Activated naive CD4-positive, alpha-beta T cell treated with anti-CD3 and anti-CD28 coated beads, Interleukin-2, amount 10 ng/mL, durations not matched to agents 7 days and 5 days (primary cell): ENCODE results near the gene MCMBP.
A peak's percentile ranks its signal among the peaks of the same experiment; 100 is the strongest.
"Not testable (repeated sequence)": the region's sequence is repeated elsewhere in the genome, so short reads cannot be mapped to it uniquely, and the experiment has no call there.

Experiments
- CTCF ChIA-PET: fragments of 350-600 bp; sonication (Branson Sonifier 250); formaldehyde crosslinking; loops from one replicate; lab custom pipeline; 2021; ENCODE audit warnings: antibody characterized with exemption; lab: Charles Lee
- DNase-seq: peaks from one replicate; pipeline ENCODE4 v3.0.0-alpha.2; 2020
- H3K27ac Mint-ChIP-seq: one replicate; pipeline ENCODE4 v1.8.0; 2021; ENCODE audit warnings: mild to moderate bottlenecking, moderate library complexity, mixed read lengths
- H3K27me3 Mint-ChIP-seq: one replicate; pipeline ENCODE4 v1.8.0; 2021; ENCODE audit warnings: mild to moderate bottlenecking, mixed read lengths
- H3K36me3 Mint-ChIP-seq: one replicate; pipeline ENCODE4 v1.8.0; 2021; ENCODE audit warnings: mixed read lengths
- H3K4me1 Mint-ChIP-seq: one replicate; pipeline ENCODE4 v1.8.0; 2021; ENCODE audit warnings: mixed read lengths
- H3K4me3 Mint-ChIP-seq: one replicate; pipeline ENCODE4 v1.8.0; 2021; ENCODE audit warnings: mild to moderate bottlenecking, moderate library complexity, mixed read lengths
- H3K9me3 Mint-ChIP-seq: one replicate; pipeline ENCODE4 v1.8.0; 2021; ENCODE audit warnings: mixed read lengths

MCMBP gene, protein sequence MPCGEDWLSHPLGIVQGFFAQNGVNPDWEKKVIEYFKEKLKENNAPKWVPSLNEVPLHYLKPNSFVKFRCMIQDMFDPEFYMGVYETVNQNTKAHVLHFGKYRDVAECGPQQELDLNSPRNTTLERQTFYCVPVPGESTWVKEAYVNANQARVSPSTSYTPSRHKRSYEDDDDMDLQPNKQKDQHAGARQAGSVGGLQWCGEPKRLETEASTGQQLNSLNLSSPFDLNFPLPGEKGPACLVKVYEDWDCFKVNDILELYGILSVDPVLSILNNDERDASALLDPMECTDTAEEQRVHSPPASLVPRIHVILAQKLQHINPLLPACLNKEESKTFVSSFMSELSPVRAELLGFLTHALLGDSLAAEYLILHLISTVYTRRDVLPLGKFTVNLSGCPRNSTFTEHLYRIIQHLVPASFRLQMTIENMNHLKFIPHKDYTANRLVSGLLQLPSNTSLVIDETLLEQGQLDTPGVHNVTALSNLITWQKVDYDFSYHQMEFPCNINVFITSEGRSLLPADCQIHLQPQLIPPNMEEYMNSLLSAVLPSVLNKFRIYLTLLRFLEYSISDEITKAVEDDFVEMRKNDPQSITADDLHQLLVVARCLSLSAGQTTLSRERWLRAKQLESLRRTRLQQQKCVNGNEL

DNA sequence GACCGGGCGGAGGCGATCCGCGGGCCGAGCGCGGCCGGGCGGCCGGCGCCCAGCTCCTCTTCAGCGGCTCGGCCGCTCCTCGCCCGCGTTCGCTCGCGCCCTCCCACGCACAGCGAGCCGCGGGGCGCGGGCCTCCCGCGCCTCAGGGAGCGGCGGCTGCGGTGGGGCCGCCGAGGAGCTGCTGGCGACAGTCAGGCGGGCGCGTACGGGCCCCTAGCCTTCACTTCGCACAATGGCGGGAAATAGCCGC lies at the start of gene MCMBP:
Gene MCMBP, minus strand, starts transcription at position 234 of the 250 bp plus-strand sequence. CDS start 259 bp downstream, outside the sequence.
- peaks cover 7% of the 10 kb centered on the region for H3K36me3 Mint-ChIP-seq
- H3K4me1 Mint-ChIP-seq = peaks cover 46% of the 10 kb centered on the region
- H3K4me3 Mint-ChIP-seq = peak within 1 kb of the TSS; percentile 90
- H3K9me3 Mint-ChIP-seq = no peaks in the 10 kb centered on the region
- CTCF ChIA-PET = interaction anchor here (0.6 to 2.8 kb wide), 5 partner anchors 13 to 1136 kb away, joined by 5 to 19 read pairs (median 7); partner anchors contain the start of gene SEC23IP
- H3K27ac Mint-ChIP-seq = peak within 1 kb of the TSS; percentile 88
- no peak for DNase-seq
- peaks cover 9% of the 10 kb centered on the region for H3K27me3 Mint-ChIP-seq

DNA sequence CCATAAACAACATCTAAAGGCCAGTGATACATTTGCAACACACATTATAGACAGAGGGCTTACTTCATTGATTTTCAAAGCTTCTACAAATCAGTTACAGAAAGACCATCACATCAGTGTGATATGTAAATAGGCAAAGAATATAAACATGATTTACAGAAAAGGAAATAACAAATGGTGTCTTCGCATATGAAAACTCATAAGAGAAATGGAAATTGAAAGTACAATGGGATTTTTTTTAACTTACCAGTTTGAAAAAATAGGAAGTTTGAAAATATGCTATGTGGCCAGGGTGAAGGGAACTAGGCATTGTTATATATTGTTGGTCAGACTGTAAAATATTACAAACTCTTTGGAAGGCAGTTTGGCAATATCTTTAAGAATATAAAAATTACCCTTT lies 47.2 kb upstream of the MCMBP start:
- Mint-ChIP-seq H3K27me3 (no peaks in the 10 kb centered on the region), H3K36me3 (peaks cover 46% of the 10 kb centered on the region), H3K9me3 (no peaks in the 10 kb centered on the region), H3K4me1 (peaks cover 13% of the 10 kb centered on the region), H3K27ac (peak overlapping the region; percentile 26), H3K4me3 (no peak overlapping the region)
- CTCF ChIA-PET = interaction anchor here (1.2 to 1.4 kb wide), 2 partner anchors 60 to 171 kb away, joined by 3 to 4 read pairs; no protein-coding TSS in a partner anchor
- DNase-seq = no peak

- no peak for DNase-seq
- Mint-ChIP-seq H3K4me1 (peaks cover 13% of the 10 kb centered on the region), H3K27ac (peak overlapping the region; percentile 26), H3K9me3 (no peaks in the 10 kb centered on the region), H3K27me3 (no peaks in the 10 kb centered on the region), H3K36me3 (peaks cover 47% of the 10 kb centered on the region), H3K4me3 (no peak overlapping the region)
- CTCF ChIA-PET = interaction anchor here (1.2 kb wide), 1 partner anchor 59 kb away, joined by 4 read pairs; no protein-coding TSS in a partner anchor
These were observed 46.6 kb upstream of the MCMBP start for GRCh38 chr10:119919271-119919670.

- Mint-ChIP-seq H3K27me3 (no peaks in the 10 kb centered on the region), H3K4me3 (no peak overlapping the region), H3K4me1 (peaks cover 13% of the 10 kb centered on the region), H3K36me3 (peaks cover 49% of the 10 kb centered on the region), H3K27ac (no peak overlapping the region), H3K9me3 (no peaks in the 10 kb centered on the region)
- CTCF ChIA-PET = no interaction called here
- no peak for DNase-seq
These were observed 45.1 kb upstream of the MCMBP start for GRCh38 chr10:119917777-119918176.

DNA sequence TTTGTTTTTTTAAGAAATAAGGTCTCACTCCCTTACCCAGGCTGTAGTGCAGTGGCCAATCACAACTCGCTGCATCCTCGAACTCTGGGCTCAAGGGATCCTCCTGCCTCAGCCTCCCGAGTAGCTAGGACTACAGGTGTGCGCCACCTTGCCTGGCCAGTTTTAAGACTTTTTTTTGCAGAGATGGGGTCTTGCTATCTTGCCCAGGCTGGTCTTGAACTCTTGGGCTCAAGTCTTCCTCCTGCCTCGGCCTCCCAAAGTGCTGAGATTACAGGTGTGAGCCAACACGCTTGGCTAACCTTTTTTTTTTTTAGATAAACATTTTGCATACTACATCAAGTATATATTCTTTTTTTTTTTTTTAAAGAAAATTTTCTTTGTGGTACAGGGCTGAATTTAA lies 38.0 kb upstream of the MCMBP start:
- H3K4me3 Mint-ChIP-seq = no peak overlapping the region
- no peak for DNase-seq
- H3K27me3 Mint-ChIP-seq = no peaks in the 10 kb centered on the region
- no peak overlapping the region for H3K27ac Mint-ChIP-seq
- H3K4me1 Mint-ChIP-seq = no peaks in the 10 kb centered on the region
- peaks cover 37% of the 10 kb centered on the region for H3K36me3 Mint-ChIP-seq
- no peaks in the 10 kb centered on the region for H3K9me3 Mint-ChIP-seq
- CTCF ChIA-PET = interaction anchor here (0.7 to 1.5 kb wide), 2 partner anchors 51 to 160 kb away, joined by 3 read pairs; no protein-coding TSS in a partner anchor

- H3K4me3 Mint-ChIP-seq = no peak overlapping the region
- H3K27ac Mint-ChIP-seq = no peak overlapping the region
- H3K36me3 Mint-ChIP-seq = peaks cover 37% of the 10 kb centered on the region
- no peak for DNase-seq
- H3K9me3 Mint-ChIP-seq = no peaks in the 10 kb centered on the region
- CTCF ChIA-PET = no interaction called here
- no peaks in the 10 kb centered on the region for H3K4me1 Mint-ChIP-seq
- no peaks in the 10 kb centered on the region for H3K27me3 Mint-ChIP-seq
These were observed 35.5 kb upstream of the MCMBP start for GRCh38 chr10:119908166-119908565.

DNA sequence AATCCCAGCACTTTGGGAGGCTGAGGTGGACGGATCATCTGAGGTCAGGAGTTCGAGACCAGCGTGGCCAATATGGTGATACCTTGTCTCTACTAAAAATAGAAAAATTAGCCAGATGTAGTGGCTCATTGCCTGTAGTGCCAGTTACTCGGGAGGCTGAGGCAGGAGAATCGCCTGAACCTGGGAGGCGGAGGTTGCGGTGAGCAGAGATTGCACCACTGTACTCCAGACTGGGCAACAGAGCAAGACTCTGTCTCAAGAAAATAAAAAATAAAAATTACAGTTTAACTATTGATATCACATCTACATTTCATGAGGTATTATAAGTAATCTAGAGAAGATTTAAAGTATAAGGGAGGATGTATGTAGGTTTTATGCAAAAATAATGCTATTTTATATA lies 35.1 kb upstream of the MCMBP start:
- H3K27me3 Mint-ChIP-seq, CTCF ChIA-PET, H3K4me3 Mint-ChIP-seq, H3K4me1 Mint-ChIP-seq, H3K9me3 Mint-ChIP-seq, H3K27ac Mint-ChIP-seq, DNase-seq: not testable (repeated sequence)
- peaks cover 37% of the 10 kb centered on the region for H3K36me3 Mint-ChIP-seq

DNA sequence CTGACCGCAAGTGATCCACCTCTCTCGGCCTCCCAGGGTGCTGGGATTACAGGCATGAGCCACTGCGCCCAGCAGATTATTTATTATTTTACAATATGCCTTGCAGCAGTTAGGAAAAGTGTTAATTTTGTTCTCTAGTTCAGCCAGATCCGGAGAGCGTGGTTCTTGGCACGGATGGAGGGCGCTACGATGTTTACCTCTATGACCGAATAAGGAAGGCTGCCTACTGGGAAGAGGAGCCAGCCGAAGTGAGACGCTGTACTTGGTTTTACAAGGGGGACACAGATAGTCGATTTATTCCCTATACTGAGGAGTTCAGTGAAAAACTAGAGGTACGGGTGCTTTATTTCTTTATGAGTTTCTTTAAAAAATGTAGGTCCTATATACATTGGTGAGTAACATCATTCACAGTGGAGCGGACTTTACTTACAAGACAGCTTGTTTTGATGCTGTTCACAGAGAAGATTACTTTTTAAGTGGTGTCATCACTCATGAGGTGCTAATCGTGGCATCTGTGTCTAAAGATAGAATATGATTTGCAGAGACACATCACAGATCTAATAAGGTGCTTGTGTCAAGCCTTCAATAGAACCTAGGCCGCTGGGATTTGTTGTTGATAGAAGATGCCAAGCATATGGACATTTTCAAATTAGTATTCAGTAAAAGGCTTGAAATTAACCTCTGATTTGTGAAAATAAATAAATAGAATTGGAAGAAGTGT lies 31.5 kb upstream of the MCMBP start:
- Mint-ChIP-seq H3K4me3 (no peak overlapping the region), H3K9me3 (no peaks in the 10 kb centered on the region), H3K36me3 (peaks cover 38% of the 10 kb centered on the region), H3K27ac (no peak overlapping the region), H3K4me1 (peaks cover 4% of the 10 kb centered on the region), H3K27me3 (no peaks in the 10 kb centered on the region)
- DNase-seq = no peak
- CTCF ChIA-PET = no interaction called here

- no peaks in the 10 kb centered on the region for H3K9me3 Mint-ChIP-seq
- H3K27ac Mint-ChIP-seq = no peak overlapping the region
- H3K36me3 Mint-ChIP-seq = peaks cover 34% of the 10 kb centered on the region
- DNase-seq = no peak
- peaks cover 50% of the 10 kb centered on the region for H3K4me1 Mint-ChIP-seq
- no peak overlapping the region for H3K4me3 Mint-ChIP-seq
- CTCF ChIA-PET = no interaction called here
- no peaks in the 10 kb centered on the region for H3K27me3 Mint-ChIP-seq
These were observed 25.9 kb upstream of the MCMBP start for GRCh38 chr10:119898577-119898976.

DNA sequence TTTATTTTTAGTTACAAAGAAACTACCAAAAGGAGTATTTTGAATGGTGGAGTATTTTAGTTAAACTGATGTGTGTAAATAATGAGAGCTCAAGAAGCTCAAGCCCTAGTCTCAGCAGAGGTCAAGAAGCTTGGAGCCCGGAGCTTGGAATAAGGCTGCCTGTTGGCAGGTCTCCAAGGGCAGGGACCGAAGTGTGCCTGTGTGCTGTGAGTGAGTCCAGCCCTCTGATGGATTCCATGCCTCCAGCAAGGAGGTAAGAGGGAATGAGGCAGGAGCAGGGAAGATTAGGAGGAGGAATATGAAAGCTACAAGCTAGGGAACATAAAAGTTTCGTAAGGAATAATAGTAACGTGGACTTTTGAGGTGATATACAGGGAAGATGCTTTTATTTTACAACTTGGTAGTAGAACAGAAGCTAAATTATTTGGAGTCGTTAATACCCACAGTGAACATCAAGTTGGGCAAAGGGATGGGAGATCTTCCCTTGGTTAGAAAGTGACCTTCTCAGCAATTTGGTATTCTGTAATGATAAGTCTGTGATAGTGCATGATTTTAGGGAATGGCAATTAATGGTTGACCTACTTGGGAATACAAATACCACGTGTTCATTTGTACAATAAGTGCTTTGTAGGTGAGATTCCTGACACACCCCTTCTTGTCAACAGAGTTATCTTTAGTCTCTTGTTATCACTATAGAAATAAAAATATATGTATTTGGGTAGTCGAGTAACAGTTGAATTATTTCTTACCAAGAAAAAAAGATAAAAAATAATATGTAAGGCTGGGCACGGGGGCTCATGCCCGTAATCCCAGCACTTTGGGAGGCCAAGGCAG lies 24.5 kb upstream of the MCMBP start:
- CTCF ChIA-PET = no interaction called here
- H3K27ac Mint-ChIP-seq = no peak overlapping the region
- H3K36me3 Mint-ChIP-seq = peaks cover 31% of the 10 kb centered on the region
- peaks cover 3% of the 10 kb centered on the region for H3K27me3 Mint-ChIP-seq
- peaks cover 55% of the 10 kb centered on the region for H3K4me1 Mint-ChIP-seq
- DNase-seq = no peak
- H3K9me3 Mint-ChIP-seq = no peaks in the 10 kb centered on the region
- H3K4me3 Mint-ChIP-seq = no peak overlapping the region

- peaks cover 3% of the 10 kb centered on the region for H3K27me3 Mint-ChIP-seq
- CTCF ChIA-PET = no interaction called here
- no peak for DNase-seq
- no peaks in the 10 kb centered on the region for H3K9me3 Mint-ChIP-seq
- H3K27ac Mint-ChIP-seq = no peak overlapping the region
- peaks cover 32% of the 10 kb centered on the region for H3K36me3 Mint-ChIP-seq
- H3K4me1 Mint-ChIP-seq = peaks cover 60% of the 10 kb centered on the region
- H3K4me3 Mint-ChIP-seq = no peak overlapping the region
These were observed 23.5 kb upstream of the MCMBP start for GRCh38 chr10:119896061-119896655.

DNA sequence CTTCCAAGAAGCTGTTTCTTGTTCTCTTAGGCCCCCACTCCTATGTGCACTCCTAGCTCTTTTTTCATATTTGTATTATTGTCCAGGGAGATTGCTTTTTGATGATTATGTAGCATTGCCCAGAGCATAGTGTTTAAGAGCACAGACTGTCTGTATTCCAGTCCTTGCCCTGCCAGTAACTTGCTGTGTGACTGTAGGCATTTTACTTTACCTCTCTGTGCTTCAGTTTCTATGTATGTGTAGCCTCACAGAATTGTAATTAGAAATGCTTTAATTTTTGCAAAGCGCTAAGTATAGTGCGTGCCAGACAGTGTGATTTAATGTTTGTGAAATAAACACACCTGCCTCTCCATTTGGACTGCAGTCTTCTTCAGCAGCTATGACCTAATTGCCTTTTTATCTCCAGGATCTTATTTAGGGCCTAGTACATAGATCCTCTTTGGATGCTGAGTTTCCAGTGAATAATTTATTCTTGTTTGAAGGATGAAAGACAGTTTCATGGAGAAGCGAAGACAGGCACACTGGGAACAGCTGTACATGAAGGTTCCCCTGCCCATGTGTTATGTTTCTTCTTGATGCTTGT lies 21.3 kb upstream of the MCMBP start:
- DNase-seq = no peak
- CTCF ChIA-PET = no interaction called here
- Mint-ChIP-seq H3K9me3 (peaks cover 7% of the 10 kb centered on the region), H3K27me3 (peaks cover 10% of the 10 kb centered on the region), H3K27ac (no peak overlapping the region), H3K36me3 (peaks cover 25% of the 10 kb centered on the region), H3K4me1 (peaks cover 55% of the 10 kb centered on the region), H3K4me3 (peak overlapping the region; percentile 95)

- peaks cover 46% of the 10 kb centered on the region for H3K4me1 Mint-ChIP-seq
- H3K4me3 Mint-ChIP-seq = peak overlapping the region; percentile 95
- peaks cover 7% of the 10 kb centered on the region for H3K9me3 Mint-ChIP-seq
- H3K27me3 Mint-ChIP-seq = peaks cover 13% of the 10 kb centered on the region
- no peak for DNase-seq
- peak overlapping the region; percentile 92 for H3K27ac Mint-ChIP-seq
- peaks cover 16% of the 10 kb centered on the region for H3K36me3 Mint-ChIP-seq
- CTCF ChIA-PET = interaction anchor here (0.8 to 2.2 kb wide), 2 partner anchors 21 to 33 kb away, joined by 3 to 11 read pairs; partner anchors contain the start of gene MCMBP
These were observed 20.4 kb upstream of the MCMBP start for GRCh38 chr10:119893074-119893473.
